ENCODE data around the gene LHB. TPM values are rescaled to one million over a fixed set of nuclear protein-coding genes. Genes with fewer than 3 reads are reported as not detected.

Gene LHB
- total and polyA plus RNA-seq, 2 donors (not counting 1 experiment from before 2014, with no cell fraction given) = 1.1 to 4.7 TPM

GRCh38 chr19:49014123-49014869 lies 2.6 kb downstream of the LHB start:
- Mint-ChIP-seq H3K27ac (no peak overlapping the region), H3K9me3 (ENCODE audit: insufficient read depth) (no peaks in the 10 kb centered on the region), H3K27me3 (no peaks in the 10 kb centered on the region), H3K4me1 (peaks cover 13% of the 10 kb centered on the region), H3K4me3 (no peak overlapping the region)
- intact Hi-C loops (cut with micrococcal nuclease) = no loop called here
- peaks cover 0 to 4% (median 2%) of the 10 kb centered on the region in 4 experiments for H3K27me3 ChIP-seq (replicated peaks in 1 of 4; ENCODE audit: control extremely low read depth in 1 of 4, control insufficient read depth in 3 of 4, insufficient read depth in 4 of 4, low read length in 3 of 4)
- CTCF ChIA-PET = interaction anchor here (1.3 to 1.7 kb wide), 2 partner anchors 16 to 83 kb away, joined by 4 to 5 read pairs; no protein-coding TSS in a partner anchor
- H3K36me3 ChIP-seq (replicated peaks in 1 of 2; ENCODE audit: control extremely low read depth in 1 of 2, control insufficient read depth in 1 of 2, extremely low read depth in 1 of 2, insufficient read depth in 2 of 2, low read length in 1 of 2) = peaks cover 0 to 31% of the 10 kb centered on the region in 2 experiments
- ATAC-seq (ENCODE audit: low read depth) (no peak), DNase-seq (no peak)
- H3K9me3 ChIP-seq (ENCODE audit: control extremely low read depth in 1 of 3, control insufficient read depth in 2 of 3, insufficient read depth in 1 of 3, low read length in 2 of 3) = no peaks in the 10 kb centered on the region
- no peak overlapping the region for H3K9ac ChIP-seq (ENCODE audit: low read length)
- no peak overlapping the region for H3K4me2 ChIP-seq (replicated peaks; ENCODE audit: low read depth, low read length, poor library complexity, severe bottlenecking)
- H2AFZ ChIP-seq (ENCODE audit: insufficient read depth, low read depth, low read length, poor library complexity, severe bottlenecking) = no peak overlapping the region
- H4K20me1 ChIP-seq (ENCODE audit: control insufficient read depth, insufficient read depth, low read length, poor library complexity, severe bottlenecking) = no peaks in the 10 kb centered on the region
- no peaks in the 10 kb centered on the region for H3K79me2 ChIP-seq (ENCODE audit: control insufficient read depth, insufficient read depth, low read length)
- TF ChIP-seq, protein P1, sequence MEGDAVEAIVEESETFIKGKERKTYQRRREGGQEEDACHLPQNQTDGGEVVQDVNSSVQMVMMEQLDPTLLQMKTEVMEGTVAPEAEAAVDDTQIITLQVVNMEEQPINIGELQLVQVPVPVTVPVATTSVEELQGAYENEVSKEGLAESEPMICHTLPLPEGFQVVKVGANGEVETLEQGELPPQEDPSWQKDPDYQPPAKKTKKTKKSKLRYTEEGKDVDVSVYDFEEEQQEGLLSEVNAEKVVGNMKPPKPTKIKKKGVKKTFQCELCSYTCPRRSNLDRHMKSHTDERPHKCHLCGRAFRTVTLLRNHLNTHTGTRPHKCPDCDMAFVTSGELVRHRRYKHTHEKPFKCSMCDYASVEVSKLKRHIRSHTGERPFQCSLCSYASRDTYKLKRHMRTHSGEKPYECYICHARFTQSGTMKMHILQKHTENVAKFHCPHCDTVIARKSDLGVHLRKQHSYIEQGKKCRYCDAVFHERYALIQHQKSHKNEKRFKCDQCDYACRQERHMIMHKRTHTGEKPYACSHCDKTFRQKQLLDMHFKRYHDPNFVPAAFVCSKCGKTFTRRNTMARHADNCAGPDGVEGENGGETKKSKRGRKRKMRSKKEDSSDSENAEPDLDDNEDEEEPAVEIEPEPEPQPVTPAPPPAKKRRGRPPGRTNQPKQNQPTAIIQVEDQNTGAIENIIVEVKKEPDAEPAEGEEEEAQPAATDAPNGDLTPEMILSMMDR (IDR thresholded peaks at IDR 0.05) = no peak
- no peak for TF ChIP-seq EZH2 (IDR thresholded peaks at IDR 0.05; ENCODE audit: borderline replicate concordance, insufficient read depth, low read depth, low read length, poor library complexity, severe bottlenecking)
- no peak overlapping the region for H3K27ac ChIP-seq (ENCODE audit: low read length in 2 of 2)
- H3K4me1 ChIP-seq (ENCODE audit: control insufficient read depth in 2 of 2, insufficient read depth in 2 of 2, low read length in 2 of 2) = peaks cover 9 to 19% of the 10 kb centered on the region in 2 donors
- 98% methylated on average over 26 of the region's 32 CpGs for WGBS (ENCODE audit: insufficient coverage)
- POLR2A ChIA-PET = interaction anchor here (0.5 kb wide), 1 partner anchor 21 kb away, joined by 10 read pairs; the partner anchor contains the start of gene RUVBL2
- H3K4me3 ChIP-seq (ENCODE audit: control extremely low read depth in 1 of 5, extremely low read depth in 1 of 5, insufficient read depth in 1 of 5, low read depth in 2 of 5, low read length in 4 of 5) = no peak overlapping the region

GRCh38 chr19:49011194-49011593 lies 5.7 kb downstream of the LHB start:
- CTCF ChIA-PET = no interaction called here
- peaks cover 0 to 43% of the 10 kb centered on the region in 2 experiments for H3K36me3 ChIP-seq (replicated peaks in 1 of 2; ENCODE audit: control extremely low read depth in 1 of 2, control insufficient read depth in 1 of 2, extremely low read depth in 1 of 2, insufficient read depth in 2 of 2, low read length in 1 of 2)
- intact Hi-C loops (cut with micrococcal nuclease) = no loop called here

More at GRCh38 chr19:49011194-49011593, 5.7 kb downstream of the LHB start:
- DNase-seq (no peak), ATAC-seq (ENCODE audit: low read depth) (no peak)
- no peak overlapping the region for H3K4me2 ChIP-seq (replicated peaks; ENCODE audit: low read depth, low read length, poor library complexity, severe bottlenecking)
- Mint-ChIP-seq H3K9me3 (ENCODE audit: insufficient read depth) (no peaks in the 10 kb centered on the region), H3K4me3 (no peak overlapping the region), H3K4me1 (no peaks in the 10 kb centered on the region), H3K27ac (no peak overlapping the region), H3K27me3 (no peaks in the 10 kb centered on the region)
- H2AFZ ChIP-seq (ENCODE audit: insufficient read depth, low read depth, low read length, poor library complexity, severe bottlenecking) = no peak overlapping the region
- no peaks in the 10 kb centered on the region for H3K4me1 ChIP-seq (ENCODE audit: control insufficient read depth in 2 of 2, insufficient read depth in 2 of 2, low read length in 2 of 2)
- no peaks in the 10 kb centered on the region for H4K20me1 ChIP-seq (ENCODE audit: control insufficient read depth, insufficient read depth, low read length, poor library complexity, severe bottlenecking)
- no peak overlapping the region for H3K4me3 ChIP-seq (ENCODE audit: control extremely low read depth in 1 of 5, extremely low read depth in 1 of 5, insufficient read depth in 1 of 5, low read depth in 2 of 5, low read length in 4 of 5)
- TF ChIP-seq EZH2 (IDR thresholded peaks at IDR 0.05; ENCODE audit: borderline replicate concordance, insufficient read depth, low read depth, low read length, poor library complexity, severe bottlenecking) = no peak
- TF ChIP-seq, protein P1 (IDR thresholded peaks at IDR 0.05) = no peak
- no peaks in the 10 kb centered on the region for H3K79me2 ChIP-seq (ENCODE audit: control insufficient read depth, insufficient read depth, low read length)
- H3K9ac ChIP-seq (ENCODE audit: low read length) = no peak overlapping the region
- H3K9me3 ChIP-seq (ENCODE audit: control extremely low read depth in 1 of 3, control insufficient read depth in 2 of 3, insufficient read depth in 1 of 3, low read length in 2 of 3) = no peaks in the 10 kb centered on the region
- H3K27ac ChIP-seq (ENCODE audit: low read length in 2 of 2) = no peak overlapping the region
- no peaks in the 10 kb centered on the region for H3K27me3 ChIP-seq (replicated peaks in 1 of 4; ENCODE audit: control extremely low read depth in 1 of 4, control insufficient read depth in 3 of 4, insufficient read depth in 4 of 4, low read length in 3 of 4)
- 94% methylated on average over 15 of the region's 17 CpGs for WGBS (ENCODE audit: insufficient coverage)
- POLR2A ChIA-PET = no interaction called here

Measured in B cell (primary cell).